ENCODE measurements around the gene PPAT. TPM values are rescaled to one million over a fixed set of nuclear protein-coding genes. Genes with fewer than 3 reads are reported as not detected.
"Not testable (repeated sequence)": the region's sequence is repeated elsewhere in the genome, so short reads cannot be mapped to it uniquely, and the experiment has no call there.

PPAT gene
- total RNA-seq, 3 donors from 2014 or later: 5.6 to 8.9 (median 6.6) TPM

DNA sequence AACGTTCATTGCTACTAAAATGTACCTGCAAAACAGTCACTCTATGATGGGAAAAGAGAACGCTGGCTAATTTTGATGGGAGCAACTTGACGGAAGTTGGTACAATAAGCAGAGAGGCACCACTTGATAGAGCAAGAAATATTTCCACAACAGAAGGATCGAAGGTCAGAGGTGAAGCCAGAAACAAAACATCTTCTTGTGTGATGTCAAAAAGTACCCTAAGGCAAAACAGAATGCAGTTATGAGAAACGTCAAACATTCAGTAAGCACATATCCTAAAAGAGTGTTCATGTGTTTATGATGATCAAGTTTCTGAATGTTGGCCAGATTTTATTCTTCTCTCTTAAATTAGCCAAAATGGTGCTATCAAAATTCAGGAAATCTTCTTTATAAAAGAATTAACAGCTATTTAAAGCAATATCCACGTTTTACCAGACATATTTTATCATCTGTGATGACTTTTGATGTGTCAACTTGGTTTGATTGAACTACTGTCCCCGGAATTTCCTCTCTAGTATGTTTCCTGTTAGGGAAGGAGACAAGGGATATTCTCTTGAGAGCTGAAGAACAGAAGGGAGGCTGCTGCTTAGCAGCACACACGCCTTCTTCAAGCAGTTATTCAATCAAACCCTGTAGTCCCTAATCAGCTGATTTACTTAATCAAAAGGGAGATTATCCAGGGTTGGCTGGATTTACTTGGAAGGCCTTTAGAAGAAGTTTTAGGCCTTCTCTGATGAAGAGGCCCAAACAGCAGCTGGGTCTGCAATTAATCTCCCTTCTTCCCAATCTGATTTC is 63.8 kb downstream of the PPAT start:
- intact Hi-C loops (cut with DNase I; ENCODE audit: low total_unique reads): no loop called here
- no peak for TF ChIP-seq POLR2AphosphoS5 (IDR thresholded peaks at IDR 0.05)
- TF ChIP-seq, protein P1, sequence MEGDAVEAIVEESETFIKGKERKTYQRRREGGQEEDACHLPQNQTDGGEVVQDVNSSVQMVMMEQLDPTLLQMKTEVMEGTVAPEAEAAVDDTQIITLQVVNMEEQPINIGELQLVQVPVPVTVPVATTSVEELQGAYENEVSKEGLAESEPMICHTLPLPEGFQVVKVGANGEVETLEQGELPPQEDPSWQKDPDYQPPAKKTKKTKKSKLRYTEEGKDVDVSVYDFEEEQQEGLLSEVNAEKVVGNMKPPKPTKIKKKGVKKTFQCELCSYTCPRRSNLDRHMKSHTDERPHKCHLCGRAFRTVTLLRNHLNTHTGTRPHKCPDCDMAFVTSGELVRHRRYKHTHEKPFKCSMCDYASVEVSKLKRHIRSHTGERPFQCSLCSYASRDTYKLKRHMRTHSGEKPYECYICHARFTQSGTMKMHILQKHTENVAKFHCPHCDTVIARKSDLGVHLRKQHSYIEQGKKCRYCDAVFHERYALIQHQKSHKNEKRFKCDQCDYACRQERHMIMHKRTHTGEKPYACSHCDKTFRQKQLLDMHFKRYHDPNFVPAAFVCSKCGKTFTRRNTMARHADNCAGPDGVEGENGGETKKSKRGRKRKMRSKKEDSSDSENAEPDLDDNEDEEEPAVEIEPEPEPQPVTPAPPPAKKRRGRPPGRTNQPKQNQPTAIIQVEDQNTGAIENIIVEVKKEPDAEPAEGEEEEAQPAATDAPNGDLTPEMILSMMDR (IDR thresholded peaks at IDR 0.05): no peak
- no peak for TF ChIP-seq POLR2A (IDR thresholded peaks at IDR 0.05)
- H3K4me1 ChIP-seq: no peaks in the 10 kb centered on the region

DNA sequence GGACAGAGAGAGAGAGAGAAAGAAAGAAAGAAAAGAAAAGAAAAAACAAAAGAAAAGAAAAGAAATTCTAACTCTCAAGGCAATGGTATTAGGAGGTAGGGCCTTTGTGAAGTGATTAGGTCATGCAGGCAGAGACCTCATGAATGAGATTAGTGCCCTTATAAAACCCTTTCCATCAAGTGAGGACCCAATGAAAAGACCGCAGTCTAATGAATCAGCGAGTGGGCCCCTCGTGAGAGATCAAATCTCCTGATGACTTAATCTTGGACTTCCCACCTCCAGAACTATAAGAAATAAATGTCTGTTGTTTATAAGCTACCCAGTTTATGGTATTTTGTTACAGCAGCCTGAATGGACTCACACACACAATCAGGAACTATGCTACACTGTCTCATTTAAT is 65.0 kb downstream of the PPAT start:
- Histone ChIP-seq H3K4me3 (no peak overlapping the region), H3K9me3 (no peaks in the 10 kb centered on the region), H3K36me3 (no peaks in the 10 kb centered on the region), H3K4me1 (no peaks in the 10 kb centered on the region), H3K27me3 (no peaks in the 10 kb centered on the region), H3K27ac (no peak overlapping the region)
- intact Hi-C loops (cut with DNase I; ENCODE audit: low total_unique reads): no loop called here
- no peak for DNase-seq (ENCODE audit: low spot score in 2 of 2)
- TF ChIP-seq, protein P1 (IDR thresholded peaks at IDR 0.05): no peak
- no peak for TF ChIP-seq POLR2AphosphoS5 (IDR thresholded peaks at IDR 0.05)

More for the DNA sequence above, 63.8 kb downstream of the PPAT start:
- H3K27ac ChIP-seq: no peak overlapping the region
- no peak overlapping the region for H3K4me3 ChIP-seq
- DNase-seq (ENCODE audit: low spot score in 2 of 2): no peak
- no peaks in the 10 kb centered on the region for H3K9me3 ChIP-seq
- H3K36me3 ChIP-seq: no peaks in the 10 kb centered on the region
- no peaks in the 10 kb centered on the region for H3K27me3 ChIP-seq

DNA sequence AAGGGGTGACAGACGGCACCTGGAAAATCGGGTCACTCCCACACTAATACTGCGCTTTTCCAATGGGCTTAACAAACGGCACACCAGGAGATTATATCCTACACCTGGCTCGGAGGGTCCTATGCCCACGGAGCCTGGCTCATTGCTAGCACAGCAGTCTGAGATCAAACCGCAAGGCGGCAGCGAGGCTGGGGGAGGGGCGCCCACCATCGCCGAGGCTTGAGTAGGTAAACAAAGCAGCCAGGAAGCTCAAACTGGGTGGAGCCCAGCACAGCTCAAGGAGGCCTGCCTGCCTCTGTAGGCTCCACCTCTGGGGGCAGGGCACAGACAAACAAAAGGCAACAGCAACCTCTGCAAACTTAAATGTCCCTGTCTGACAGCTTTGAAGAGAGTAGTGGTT is 72.4 kb downstream of the PPAT start:
- H3K4me3 ChIP-seq; DNase-seq (ENCODE audit: low spot score in 2 of 2); H3K36me3 ChIP-seq; intact Hi-C loops (cut with DNase I; ENCODE audit: low total_unique reads); H3K27ac ChIP-seq; H3K9me3 ChIP-seq; H3K27me3 ChIP-seq; H3K4me1 ChIP-seq: not testable (repeated sequence)

DNA sequence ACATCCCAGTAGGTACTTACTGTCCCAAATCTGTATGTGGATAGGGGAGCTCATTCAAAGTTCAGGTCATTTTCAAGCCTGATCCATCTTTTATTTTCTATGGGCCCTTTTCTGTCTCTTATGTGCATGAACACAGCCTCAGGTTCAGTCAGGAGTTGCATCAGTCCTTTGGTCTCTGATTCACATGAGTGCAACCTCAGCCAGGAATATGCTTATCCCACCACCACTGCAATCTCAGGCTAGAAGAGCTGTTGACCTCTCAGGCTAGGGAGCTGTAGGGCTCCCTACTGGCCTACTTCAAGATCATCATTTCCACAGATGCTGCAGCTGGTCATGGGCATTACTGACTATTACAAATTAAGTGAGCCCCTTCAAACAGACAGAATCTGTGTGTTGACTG is 75.3 kb downstream of the PPAT start:
- TF ChIP-seq POLR2AphosphoS5 (IDR thresholded peaks at IDR 0.05) (no peak), POLR2A (IDR thresholded peaks at IDR 0.05) (no peak)
- TF ChIP-seq, protein P1 (IDR thresholded peaks at IDR 0.05): no peak
- Histone ChIP-seq H3K9me3 (peaks cover 3 to 4% of the 10 kb centered on the region in 2 donors), H3K27ac (no peak overlapping the region), H3K36me3 (no peaks in the 10 kb centered on the region), H3K4me3 (no peak overlapping the region), H3K4me1 (no peaks in the 10 kb centered on the region), H3K27me3 (no peaks in the 10 kb centered on the region)
- intact Hi-C loops (cut with DNase I; ENCODE audit: low total_unique reads): no loop called here
- no peak for DNase-seq (ENCODE audit: low spot score in 2 of 2)

DNA sequence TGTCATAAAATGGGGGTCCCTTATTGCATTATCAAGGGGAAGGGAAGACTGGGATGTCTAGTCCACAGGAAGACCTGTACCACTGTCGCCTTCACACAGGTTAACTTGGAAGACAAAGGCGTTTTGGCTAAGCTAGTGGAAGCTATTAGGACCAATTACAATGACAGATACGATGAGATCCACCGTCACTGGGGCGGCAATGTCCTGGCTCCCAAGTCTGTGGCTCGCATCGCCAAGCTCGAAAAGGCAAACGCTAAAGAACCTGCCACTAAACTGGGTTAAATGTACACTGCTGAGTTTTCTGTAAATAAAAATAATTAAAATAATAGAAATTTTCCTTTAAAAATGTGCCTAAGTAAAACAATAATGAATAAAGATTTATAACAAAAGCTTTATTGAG is 78.8 kb downstream of the PPAT start:
- no peaks in the 10 kb centered on the region for H3K27me3 ChIP-seq
- H3K27ac ChIP-seq: no peak overlapping the region
- no peak overlapping the region for H3K4me3 ChIP-seq
- TF ChIP-seq POLR2A (IDR thresholded peaks at IDR 0.05): no peak
- TF ChIP-seq, protein P1 (IDR thresholded peaks at IDR 0.05): no peak
- TF ChIP-seq POLR2AphosphoS5 (IDR thresholded peaks at IDR 0.05): no peak
- H3K9me3 ChIP-seq: no peaks in the 10 kb centered on the region
- no peaks in the 10 kb centered on the region for H3K36me3 ChIP-seq
- H3K4me1 ChIP-seq: no peaks in the 10 kb centered on the region
- DNase-seq (ENCODE audit: low spot score in 2 of 2): no peak
- intact Hi-C loops (cut with DNase I; ENCODE audit: low total_unique reads): no loop called here
